GM12878 (cell line): ENCODE results near the gene CNKSR3. TPM values are rescaled to one million over a fixed set of nuclear protein-coding genes. Genes with fewer than 3 reads are reported as not detected.

Experiments used
- ATAC-seq: fragments of 200-7000 bp; cut with Tn5 transposase; 3 replicates; pipeline ENCODE4 v1.9.1; 2020; ENCODE audit warnings: mild to moderate bottlenecking, moderate library complexity
- BruUV-seq: library from RNA; stranded (reverse); fragments of 400-500 nt; replicated peaks from 2 replicates; lab custom pipeline; 2021; lab: Mats Ljungman, UMichigan
- CTCF ChIA-PET: fragments of 300-600 bp; sonication (Branson Sonifier 250); formaldehyde crosslinking; extraction: SDS; loops from one replicate; lab custom pipeline; 2021; ENCODE audit warnings: inconsistent platforms; lab: Yijun Ruan, JAX
- POLR2A ChIA-PET: fragments of 350-600 bp; formaldehyde crosslinking; extraction: SDS; loops from one replicate; lab custom pipeline; 2021; ENCODE audit warnings: inconsistent platforms; lab: Charles Lee
- RAD21 ChIA-PET: fragments of 300-600 bp; sonication (Branson Sonifier 250); formaldehyde crosslinking; loops from one replicate; lab custom pipeline; 2023; ENCODE audit warnings: antibody characterized with exemption; ENCODE audit not compliant: unreplicated experiment; lab: Charles Lee
- SMC1A ChIA-PET: fragments of 300-600 bp; sonication (Branson Sonifier 250); formaldehyde crosslinking; loops from one replicate; lab custom pipeline; 2023; ENCODE audit not compliant: unreplicated experiment, uncharacterized antibody; lab: Charles Lee
- DNase-seq: peaks from one replicate; pipeline ENCODE4 v3.0.0-alpha.2; 2011; ENCODE audit warnings: low read depth, low spot score
- FAIRE-seq: peaks from 3 replicates; lab custom pipeline; 2011; peaks lifted over from hg19 to GRCh38; lab: Jason Lieb, UNC
- H2AFZ ChIP-seq: 2 replicates; pipeline ENCODE4 v1.6.0; 2011; ENCODE audit warnings: low read depth, low read length, control low read depth; ENCODE audit not compliant: control insufficient read depth
- H3K27ac ChIP-seq: 2 replicates; pipeline ENCODE4 v1.5.1; 2011; ENCODE audit warnings: control low read depth; ENCODE audit not compliant: control insufficient read depth, insufficient read depth
- H3K27me3 ChIP-seq, 2 experiments: replicated peaks in 1 of 2; 2 replicates each; pipeline versions ENCODE4 v1.6.0 to v1.6.1; 2011; ENCODE audit warnings: low read length in 1 of 2; ENCODE audit not compliant: control insufficient read depth in 2 of 2, insufficient read depth in 2 of 2
- H3K36me3 ChIP-seq, 2 experiments: 2 replicates each; pipeline ENCODE4 v1.5.1; 2011; ENCODE audit warnings: low read length in 1 of 2; ENCODE audit not compliant: control insufficient read depth in 2 of 2, insufficient read depth in 2 of 2
- H3K4me1 ChIP-seq: 2 replicates; pipeline ENCODE4 v1.6.1; 2011; ENCODE audit warnings: mild to moderate bottlenecking, low read length, moderate library complexity, mixed read lengths; ENCODE audit not compliant: control insufficient read depth, insufficient read depth
- H3K4me2 ChIP-seq: 2 replicates; pipeline ENCODE4 v1.6.0; 2011; ENCODE audit warnings: control low read depth; ENCODE audit not compliant: control insufficient read depth, insufficient read depth
- H3K4me3 ChIP-seq: fragments of 200-600 bp; sonication (generic); 2 replicates; pipeline ENCODE4 v1.5.1; 2016
- H3K79me2 ChIP-seq: 2 replicates; pipeline ENCODE4 v1.6.0; 2011; ENCODE audit warnings: low read length; ENCODE audit not compliant: control insufficient read depth, insufficient read depth
- H3K9ac ChIP-seq: 2 replicates; pipeline ENCODE4 v1.8.0; 2011; ENCODE audit warnings: low read length, control low read depth, mixed read lengths; ENCODE audit not compliant: control insufficient read depth, insufficient read depth
- H3K9me3 ChIP-seq: replicated peaks from 3 replicates; pipeline ENCODE4 v1.5.1; 2011; ENCODE audit warnings: mild to moderate bottlenecking, low read length; ENCODE audit not compliant: control insufficient read depth, insufficient read depth
- H4K20me1 ChIP-seq: 2 replicates; pipeline ENCODE4 v1.6.0; 2011; ENCODE audit not compliant: control insufficient read depth, insufficient read depth
- HCFC1 ChIP-seq: fragments of 150-350 bp; IDR thresholded peaks from 2 replicates; pipeline ENCODE4 v1.6.1; 2014; ENCODE audit warnings: low read length
- NFYA ChIP-seq: IDR thresholded peaks from 2 replicates; pipeline ENCODE4 v1.6.1; 2011; ENCODE audit warnings: low read depth, mild to moderate bottlenecking, low read length, improper control_type of control experiment, borderline replicate concordance
- RELA ChIP-seq: fragments of 450-650 bp; IDR thresholded peaks from 2 replicates; pipeline ENCODE4 v1.8.0; 2014; ENCODE audit warnings: borderline replicate concordance; ENCODE audit not compliant: partially characterized antibody
- ZNF384 ChIP-seq: IDR thresholded peaks from 2 replicates; pipeline ENCODE4 v1.6.1; 2012; ENCODE audit warnings: low read depth, mild to moderate bottlenecking, low read length, improper control_type of control experiment, borderline replicate concordance
- WGBS: methylation state at CpG from one replicate; pipeline ENCODE4 v1.1.6; 2016; ENCODE audit warnings: low lambda C conversion rate; ENCODE audit not compliant: insufficient replicate concordance, insufficient coverage; ENCODE audit errors: missing lambda C conversion rate; 5-methylcytosine and 5-hydroxymethylcytosine counted together
- in situ Hi-C: fragments of 300-500 bp; cut with MboI; formaldehyde crosslinking; loops from 9 replicates; pipeline ENCODE4 v1.14.3; 2018; ENCODE audit warnings: mixed read lengths
- intact Hi-C: fragments of 100-400 bp; cut with micrococcal nuclease; formaldehyde crosslinking; loops from one replicate; pipeline ENCODE4 v1.14.2; 2022; ENCODE audit not compliant: unreplicated experiment
- polyA plus RNA-seq, 11 experiments: library from polyadenylated mRNA; depleted of rRNA in 4 of 11; unstranded in 6 of 11; stranded (reverse) in 5 of 11; fragments of >200 nt; fragmentation: Nextera tagmentation in 4 of 11; fragmentation: Illumina TruSeq in 1 of 11; extraction: Ambion mirVana in 4 of 11; extraction: Trizol in 1 of 11; gene quantifications; 1 replicate in 1 of 11; 2 replicates in 10 of 11; pipeline versions ENCODE4 v1.2.1 to v1.2.3, GENCODE V29; 2011 to 2016; ENCODE audit warnings: inconsistent platforms in 2 of 11, missing spikeins in 2 of 11, low read depth in 1 of 11
- total RNA-seq, 4 experiments: library from RNA; depleted of rRNA in 3 of 4; stranded (reverse); fragments of >200 nt in 3 of 4; fragmentation: Illumina TruSeq in 1 of 4; extraction: Trizol in 1 of 4; gene quantifications; 2 replicates each; pipeline versions ENCODE4 v1.2.1 to v1.2.3, GENCODE V29; 2013 to 2021
- TF ChIP-seq, protein P1 (sequence below): fragments of 450-650 bp; IDR thresholded peaks from 2 replicates; pipeline ENCODE4 v1.6.1; 2016; ENCODE audit warnings: mild to moderate bottlenecking, moderate library complexity, borderline replicate concordance

Gene CNKSR3
- total and polyA plus RNA-seq, 10 of the 15 experiments (the other 5 are each of a cell fraction or from before 2014, with no cell fraction given): under 0.01 to 0.48 (median 0.12) TPM; not detected in 2

DNA sequence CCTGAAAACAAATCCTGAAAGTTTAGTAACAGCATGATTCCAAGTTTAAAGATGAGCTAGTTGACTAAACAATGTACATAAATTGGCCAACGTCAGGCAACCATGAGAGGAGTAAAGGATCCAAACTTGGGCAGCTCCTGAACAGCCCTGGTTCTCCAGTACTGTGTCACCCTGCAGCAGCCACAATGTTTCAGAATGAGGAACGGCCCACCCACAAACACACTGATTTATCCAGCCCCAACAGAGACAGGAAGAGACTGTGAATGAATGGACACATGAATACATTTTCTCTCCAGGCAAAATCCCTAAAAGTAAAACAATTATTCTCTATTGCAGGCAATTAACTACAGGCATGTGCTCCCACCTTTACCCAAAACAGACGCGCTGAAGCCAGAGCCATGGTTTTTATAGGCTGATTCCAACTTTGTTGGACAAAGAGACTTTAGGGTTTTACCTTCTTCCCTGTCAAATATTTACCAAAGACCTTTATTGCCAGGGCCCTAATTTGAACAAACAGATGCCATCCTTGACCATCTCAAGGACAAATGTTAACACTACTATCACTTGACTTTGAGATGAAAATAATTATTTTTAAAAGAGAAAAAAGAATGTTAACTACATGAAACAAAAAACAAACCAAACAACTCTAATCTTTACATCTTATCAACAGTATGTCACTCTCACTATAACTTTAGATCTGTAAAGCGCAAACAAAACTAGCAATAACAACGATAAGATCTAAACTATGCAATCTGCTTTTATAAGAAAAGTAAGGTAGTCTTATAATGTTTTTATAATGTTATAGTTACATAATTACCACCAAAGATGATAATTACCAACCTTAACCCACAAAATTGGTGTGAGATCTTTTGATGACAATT is 22.9 kb downstream of the CNKSR3 start:
- H3K4me2 ChIP-seq: no peak overlapping the region
- BruUV-seq: no TSS peak
- no peaks in the 10 kb centered on the region for H3K36me3 ChIP-seq
- TF ChIP-seq, protein P1, sequence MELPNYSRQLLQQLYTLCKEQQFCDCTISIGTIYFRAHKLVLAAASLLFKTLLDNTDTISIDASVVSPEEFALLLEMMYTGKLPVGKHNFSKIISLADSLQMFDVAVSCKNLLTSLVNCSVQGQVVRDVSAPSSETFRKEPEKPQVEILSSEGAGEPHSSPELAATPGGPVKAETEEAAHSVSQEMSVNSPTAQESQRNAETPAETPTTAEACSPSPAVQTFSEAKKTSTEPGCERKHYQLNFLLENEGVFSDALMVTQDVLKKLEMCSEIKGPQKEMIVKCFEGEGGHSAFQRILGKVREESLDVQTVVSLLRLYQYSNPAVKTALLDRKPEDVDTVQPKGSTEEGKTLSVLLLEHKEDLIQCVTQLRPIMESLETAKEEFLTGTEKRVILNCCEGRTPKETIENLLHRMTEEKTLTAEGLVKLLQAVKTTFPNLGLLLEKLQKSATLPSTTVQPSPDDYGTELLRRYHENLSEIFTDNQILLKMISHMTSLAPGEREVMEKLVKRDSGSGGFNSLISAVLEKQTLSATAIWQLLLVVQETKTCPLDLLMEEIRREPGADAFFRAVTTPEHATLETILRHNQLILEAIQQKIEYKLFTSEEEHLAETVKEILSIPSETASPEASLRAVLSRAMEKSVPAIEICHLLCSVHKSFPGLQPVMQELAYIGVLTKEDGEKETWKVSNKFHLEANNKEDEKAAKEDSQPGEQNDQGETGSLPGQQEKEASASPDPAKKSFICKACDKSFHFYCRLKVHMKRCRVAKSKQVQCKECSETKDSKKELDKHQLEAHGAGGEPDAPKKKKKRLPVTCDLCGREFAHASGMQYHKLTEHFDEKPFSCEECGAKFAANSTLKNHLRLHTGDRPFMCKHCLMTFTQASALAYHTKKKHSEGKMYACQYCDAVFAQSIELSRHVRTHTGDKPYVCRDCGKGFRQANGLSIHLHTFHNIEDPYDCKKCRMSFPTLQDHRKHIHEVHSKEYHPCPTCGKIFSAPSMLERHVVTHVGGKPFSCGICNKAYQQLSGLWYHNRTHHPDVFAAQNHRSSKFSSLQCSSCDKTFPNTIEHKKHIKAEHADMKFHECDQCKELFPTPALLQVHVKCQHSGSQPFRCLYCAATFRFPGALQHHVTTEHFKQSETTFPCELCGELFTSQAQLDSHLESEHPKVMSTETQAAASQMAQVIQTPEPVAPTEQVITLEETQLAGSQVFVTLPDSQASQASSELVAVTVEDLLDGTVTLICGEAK: no peak
- no peak for TF ChIP-seq NFYA
- no peak for TF ChIP-seq HCFC1
- no peak for TF ChIP-seq ZNF384
- TF ChIP-seq RELA: no peak
- no peak overlapping the region for H2AFZ ChIP-seq
- CTCF ChIA-PET: interaction anchor here (1.6 kb wide), 1 partner anchor 13 kb away, joined by 4 read pairs; no protein-coding TSS in a partner anchor
- no peak overlapping the region for H3K9ac ChIP-seq
- peaks cover 0 to 2% of the 10 kb centered on the region in 2 experiments; a peak in 1 of 4 replicates for H3K27me3 ChIP-seq
- no peaks in the 10 kb centered on the region for H3K79me2 ChIP-seq
- intact Hi-C loops (no loop called here), in situ Hi-C loops (no loop called here)
- H3K27ac ChIP-seq: no peak overlapping the region
- H3K9me3 ChIP-seq: no peaks in the 10 kb centered on the region
- no peak overlapping the region for H3K4me3 ChIP-seq
- no peak for DNase-seq
- H4K20me1 ChIP-seq: no peaks in the 10 kb centered on the region
- WGBS: 68% methylated on average over 6 of the region's 6 CpGs
- ATAC-seq: no peak
- H3K4me1 ChIP-seq: no peaks in the 10 kb centered on the region
- FAIRE-seq: no peak
- RAD21 ChIA-PET: no interaction called here
- POLR2A ChIA-PET: no interaction called here
- SMC1A ChIA-PET: no interaction called here
